GM18502 (cell line): Measurements from ENCODE around the gene CHRM1.
"Not testable (repeated sequence)": the region's sequence is repeated elsewhere in the genome, so short reads cannot be mapped to it uniquely, and the experiment has no call there.

Experiments
- ATAC-seq: cut with Tn5 transposase; IDR thresholded peaks from one replicate; pipeline ENCODE4 v1.9.1; 2021; ENCODE audit warnings: mild to moderate bottlenecking; ENCODE audit not compliant: unreplicated experiment, poor library complexity

The CHRM1 gene

GRCh38 chr11:62880231-62880802 is 40.8 kb downstream of the CHRM1 start:
- ATAC-seq = peak; percentile 28

GRCh38 chr11:62879235-62879978 is 41.8 kb downstream of the CHRM1 start:
- ATAC-seq = no peak

- ATAC-seq = no peak
Measured at GRCh38 chr11:62876712-62877111, 44.5 kb downstream of the CHRM1 start.

GRCh38 chr11:62875698-62876478 is 45.3 kb downstream of the CHRM1 start:
- ATAC-seq = no peak

GRCh38 chr11:62874851-62875250 is 46.3 kb downstream of the CHRM1 start:
- ATAC-seq = no peak

GRCh38 chr11:62865635-62866034 is 55.5 kb downstream of the CHRM1 start:
- no peak for ATAC-seq

- ATAC-seq = no peak
Measured at GRCh38 chr11:62863687-62864335, 57.4 kb downstream of the CHRM1 start.

GRCh38 chr11:62861564-62862192 is 59.5 kb downstream of the CHRM1 start:
- ATAC-seq = not testable (repeated sequence)

GRCh38 chr11:62860835-62861563 is 60.2 kb downstream of the CHRM1 start:
- ATAC-seq = no peak

- not testable (repeated sequence) for ATAC-seq
Measured at GRCh38 chr11:62859281-62859703, 61.9 kb downstream of the CHRM1 start.
